Psoas muscle (tissue), 8 donors: ENCODE data around the gene PPT2. TPM values are rescaled to one million over a fixed set of nuclear protein-coding genes. Genes with fewer than 3 reads are reported as not detected.

Source experiments
- ATAC-seq, 4 donors: fragments of 200-7000 bp; cut with Tn5 transposase; one replicate each; pipeline ENCODE4 v1.9.1; 2020; ENCODE audit warnings: moderate library complexity in 3 of 4, mild to moderate bottlenecking in 2 of 4
- DNase-seq, 2 donors: peaks; one replicate each; pipeline ENCODE4 v3.0.0-alpha.2; 2020
- H3K27ac ChIP-seq: fragments of 200-600 bp; one replicate; pipeline ENCODE4 v1.8.0; 2022
- H3K27me3 ChIP-seq, 3 donors: fragments of 200-600 bp in 1 of 3; one replicate each; pipeline versions ENCODE4 v1.6.1 to v1.8.0; 2013 to 2022; ENCODE audit warnings: low read length in 2 of 3, mild to moderate bottlenecking in 2 of 3, moderate library complexity in 1 of 3; ENCODE audit not compliant: insufficient read depth in 3 of 3
- H3K36me3 ChIP-seq, 2 donors: fragments of 200-600 bp in 1 of 2; one replicate each; pipeline versions ENCODE4 v1.6.1 to v1.8.0; 2013 to 2022; ENCODE audit warnings: low read depth in 1 of 2, mild to moderate bottlenecking in 1 of 2, moderate library complexity in 1 of 2; ENCODE audit not compliant: insufficient read depth in 1 of 2
- H3K4me1 ChIP-seq: fragments of 200-600 bp; one replicate; pipeline ENCODE4 v1.8.0; 2022
- H3K4me3 ChIP-seq: fragments of 200-600 bp; one replicate; pipeline ENCODE4 v1.8.0; 2022; ENCODE audit warnings: mild to moderate bottlenecking
- H3K9me3 ChIP-seq: fragments of 200-600 bp; one replicate; pipeline ENCODE4 v1.8.0; 2022
- WGBS, 3 donors: extraction: QIAGEN DNeasy Blood & Tissue Kit; methylation state at CpG; one replicate each; pipeline versions ENCODE4 v1.1.6 to v1.1.7; 2013; 5-methylcytosine and 5-hydroxymethylcytosine counted together
- intact Hi-C, 2 donors: fragments of 100-400 bp; cut with DNase I; formaldehyde crosslinking; loops; one replicate each; pipeline versions ENCODE4 v1.11.0 to v1.14.2; 2022
- polyA plus RNA-seq, 3 donors: library from polyadenylated mRNA; stranded (reverse); fragments of 200-250 nt; gene quantifications; one replicate each; pipeline ENCODE4 v1.2.3, GENCODE V29; 2013
- total RNA-seq, 4 donors: library from RNA; stranded (reverse); fragmentation: NEBNext Ultra II Directional in 2 of 4; extraction: Animal tissue kit (Norgen Biotek cat#: 25700) in 2 of 4; gene quantifications; one replicate each; pipeline versions ENCODE4 v1.2.1 to v1.2.4, GENCODE V29; 2021 to 2023
- TF ChIP-seq, protein P1 (sequence below): fragments of 200-600 bp; IDR thresholded peaks from one replicate; pipeline ENCODE4 v1.8.0; 2022; ENCODE audit warnings: antibody characterized with exemption
- donor health status: healthy with polysubstance abuse.
- donor health status: DM: no; HTN: no; CAD: no; lungs with moderate emphysema.
- donor health status: Bipolar disorder and iron deficiency.
- donor health status: healthy.
- donor health status: DM: yes; HTN: yes; CAD: no.
- donor health status: DM: no; HTN: no; CAD: no.
- donor health status: DM: no; HTN: no; CAD: no.
- donor health status: DM: yes; HTN: yes; CAD: no.

Gene PPT2
- total and polyA plus RNA-seq, 7 donors, result 11.3 to 28.3 (median 14.8) TPM

DNA sequence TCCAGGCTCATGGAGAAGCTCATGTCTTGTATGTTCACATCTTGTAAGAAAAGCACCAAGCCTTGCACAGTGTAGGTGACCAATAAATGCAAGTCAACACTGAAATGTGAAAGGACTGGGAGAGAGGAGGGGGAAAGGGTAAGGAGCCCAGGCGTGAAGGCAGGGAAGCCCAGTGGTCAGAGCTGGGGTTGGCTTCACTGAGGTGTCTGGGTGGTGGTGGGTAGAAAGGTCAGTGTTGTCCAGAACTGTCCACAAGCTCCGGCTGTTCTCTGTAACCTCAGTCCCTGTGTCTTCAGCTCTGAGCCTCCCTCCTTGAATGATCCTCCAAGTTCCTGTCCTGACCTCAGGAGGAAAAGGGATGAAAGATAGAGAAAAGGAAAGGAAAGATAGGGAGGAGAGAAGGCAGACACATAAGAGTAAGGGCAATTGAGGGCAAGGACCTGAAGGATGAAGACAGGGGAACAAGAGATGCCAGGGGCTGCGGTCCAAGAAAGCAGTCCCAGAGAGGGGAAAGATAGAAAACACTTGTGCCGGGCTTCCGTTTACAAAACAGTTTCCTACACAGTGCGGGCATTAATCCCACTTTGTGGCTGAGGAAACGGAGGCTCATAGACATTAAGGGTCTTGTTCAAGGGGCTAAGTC, 42.4 kb upstream of the PPT2 start:
- Histone ChIP-seq H3K27me3 (peaks cover 0 to 14% (median 9%) of the 10 kb centered on the region in 3 donors), H3K4me1 (peaks cover 7% of the 10 kb centered on the region), H3K36me3 (peaks cover 0 to 21% of the 10 kb centered on the region in 2 donors), H3K27ac (peak overlapping the region; percentile 50), H3K4me3 (no peak overlapping the region), H3K9me3 (no peaks in the 10 kb centered on the region)
- peak in 1 of 4 donors; percentile 21 for ATAC-seq
- intact Hi-C loops, result no loop called here
- peak; percentile 75 to 81 for DNase-seq
- TF ChIP-seq, protein P1, sequence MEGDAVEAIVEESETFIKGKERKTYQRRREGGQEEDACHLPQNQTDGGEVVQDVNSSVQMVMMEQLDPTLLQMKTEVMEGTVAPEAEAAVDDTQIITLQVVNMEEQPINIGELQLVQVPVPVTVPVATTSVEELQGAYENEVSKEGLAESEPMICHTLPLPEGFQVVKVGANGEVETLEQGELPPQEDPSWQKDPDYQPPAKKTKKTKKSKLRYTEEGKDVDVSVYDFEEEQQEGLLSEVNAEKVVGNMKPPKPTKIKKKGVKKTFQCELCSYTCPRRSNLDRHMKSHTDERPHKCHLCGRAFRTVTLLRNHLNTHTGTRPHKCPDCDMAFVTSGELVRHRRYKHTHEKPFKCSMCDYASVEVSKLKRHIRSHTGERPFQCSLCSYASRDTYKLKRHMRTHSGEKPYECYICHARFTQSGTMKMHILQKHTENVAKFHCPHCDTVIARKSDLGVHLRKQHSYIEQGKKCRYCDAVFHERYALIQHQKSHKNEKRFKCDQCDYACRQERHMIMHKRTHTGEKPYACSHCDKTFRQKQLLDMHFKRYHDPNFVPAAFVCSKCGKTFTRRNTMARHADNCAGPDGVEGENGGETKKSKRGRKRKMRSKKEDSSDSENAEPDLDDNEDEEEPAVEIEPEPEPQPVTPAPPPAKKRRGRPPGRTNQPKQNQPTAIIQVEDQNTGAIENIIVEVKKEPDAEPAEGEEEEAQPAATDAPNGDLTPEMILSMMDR, result no peak
- whole genome bisulfite sequencing, 3 donors, result 19 to 26% (median 22%) methylated on average over 7 of the region's 7 CpGs

DNA sequence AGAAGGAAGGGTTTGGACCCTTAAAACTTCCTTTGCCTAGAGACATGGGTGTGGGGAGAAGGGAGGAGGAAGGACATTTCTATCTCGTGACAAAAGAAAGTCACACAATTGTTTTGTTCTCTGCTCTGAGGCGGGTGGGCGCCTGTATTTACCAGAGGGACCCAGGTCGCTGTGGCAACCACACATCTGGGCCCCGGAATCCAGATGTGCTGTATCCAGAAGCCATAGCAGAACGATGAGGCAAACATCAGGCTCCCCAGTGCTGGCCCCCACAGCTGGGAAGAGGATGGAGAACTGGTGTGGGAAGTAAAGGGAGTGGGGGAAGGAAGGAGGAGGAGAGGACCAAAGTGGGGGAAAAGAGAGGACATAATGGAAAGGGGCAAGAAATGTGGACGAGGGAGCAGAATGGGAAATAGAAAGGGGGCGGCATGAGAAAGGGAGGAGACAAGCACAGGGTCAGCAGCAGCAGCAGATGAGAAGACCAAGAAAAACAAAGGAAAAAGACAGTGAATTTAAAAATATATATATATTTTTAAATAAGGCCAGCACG, 41.4 kb upstream of the PPT2 start:
- peaks cover 0 to 14% (median 6%) of the 10 kb centered on the region in 3 donors for H3K27me3 ChIP-seq
- peak overlapping the region; percentile 50 for H3K27ac ChIP-seq
- peaks cover 7% of the 10 kb centered on the region for H3K4me1 ChIP-seq
- H3K9me3 ChIP-seq, result no peaks in the 10 kb centered on the region
- intact Hi-C loops, result no loop called here
- peak in 3 of 4 donors; percentile 6 to 36 (median 20) for ATAC-seq
- H3K36me3 ChIP-seq, result peaks cover 0 to 31% of the 10 kb centered on the region in 2 donors
- H3K4me3 ChIP-seq, result no peak overlapping the region
- WGBS, 3 donors, result 36 to 41% (median 39%) methylated on average over 9 of the region's 9 CpGs
- DNase-seq, result peak; percentile 72 to 85
- TF ChIP-seq, protein P1, result no peak

DNA sequence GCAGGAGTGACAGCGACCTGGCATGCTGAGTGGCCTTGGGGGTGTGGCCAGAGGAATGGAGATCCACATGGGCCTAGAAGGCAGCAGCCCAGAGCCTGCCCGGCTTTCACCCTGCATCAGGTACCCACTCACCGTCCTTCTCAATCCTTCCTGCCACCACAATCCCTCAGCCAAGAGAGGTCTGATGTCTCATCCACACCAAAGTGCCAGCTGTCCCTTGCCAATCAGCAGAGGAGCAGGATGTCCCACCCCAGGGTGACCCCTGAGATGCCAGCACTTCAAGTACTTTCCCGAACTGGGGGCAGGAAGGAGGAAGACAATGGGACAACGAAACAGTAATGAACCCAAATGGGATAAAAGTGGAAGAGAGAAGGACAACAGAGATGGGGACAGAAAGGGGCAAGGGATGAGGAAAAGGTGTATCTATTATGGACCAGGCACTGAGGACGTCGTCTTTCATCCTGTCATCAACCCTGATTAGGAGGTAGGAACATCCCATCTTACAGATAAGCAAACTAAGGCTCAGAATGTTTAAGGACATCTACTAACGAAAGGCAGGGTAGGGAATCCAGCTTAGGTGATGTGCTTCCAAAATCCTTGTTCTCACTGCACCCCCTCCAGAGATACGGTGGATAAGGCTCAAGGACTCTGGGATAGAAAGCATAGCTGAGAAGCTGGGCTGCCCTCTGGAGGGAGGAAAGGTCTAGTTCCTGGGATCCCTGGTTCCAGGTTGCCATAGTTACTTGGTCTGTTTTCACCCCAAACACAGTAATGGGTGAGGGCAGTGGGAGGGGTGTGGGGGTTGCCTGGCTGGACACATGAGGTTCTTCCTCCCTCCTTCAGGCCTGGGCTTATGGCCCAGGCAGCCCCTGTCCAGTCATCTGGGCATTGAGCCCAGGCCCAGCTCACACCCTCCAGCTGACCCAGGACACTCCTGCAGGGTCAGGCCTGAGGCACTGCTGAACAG, 40.3 kb upstream of the PPT2 start:
- peaks cover 0 to 43% of the 10 kb centered on the region in 2 donors for H3K36me3 ChIP-seq
- peaks cover 7% of the 10 kb centered on the region for H3K4me1 ChIP-seq
- intact Hi-C loops, result no loop called here
- H3K27ac ChIP-seq, result peak overlapping the region; percentile 38
- H3K9me3 ChIP-seq, result no peaks in the 10 kb centered on the region
- WGBS, 3 donors, result 32 to 37% (median 35%) methylated on average over 9 of the region's 9 CpGs
- TF ChIP-seq, protein P1, result no peak
- peak; percentile 54 to 68 (median 62) for ATAC-seq
- DNase-seq, result peak; percentile 86 to 91
- peaks cover 0 to 5% (median 5%) of the 10 kb centered on the region in 3 donors for H3K27me3 ChIP-seq
- no peak overlapping the region for H3K4me3 ChIP-seq

DNA sequence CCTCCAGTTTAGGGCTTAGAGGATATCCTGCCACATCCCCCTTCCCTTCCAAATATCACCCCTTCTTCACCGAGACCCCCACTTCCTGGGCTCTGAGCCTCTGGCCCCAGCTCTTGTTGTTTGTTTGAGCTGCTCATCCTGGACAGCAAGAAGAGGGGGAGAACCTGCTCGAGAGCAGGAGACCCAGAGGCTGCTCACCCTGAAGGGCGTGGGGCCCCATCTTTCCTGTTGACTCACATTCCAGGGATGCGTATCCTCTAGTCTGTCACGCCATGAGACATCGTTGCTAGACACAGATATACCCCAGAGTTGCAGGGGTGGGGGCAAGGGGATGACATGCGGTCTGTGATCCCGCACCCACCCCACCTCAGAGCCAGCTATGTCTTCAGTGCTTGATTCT, 39.1 kb upstream of the PPT2 start:
- Histone ChIP-seq H3K4me3 (no peak overlapping the region), H3K9me3 (no peaks in the 10 kb centered on the region), H3K27me3 (peaks cover 0 to 2% (median 0%) of the 10 kb centered on the region in 3 donors), H3K4me1 (peaks cover 14% of the 10 kb centered on the region), H3K27ac (no peak overlapping the region), H3K36me3 (peaks cover 0 to 52% of the 10 kb centered on the region in 2 donors)
- TF ChIP-seq, protein P1, result no peak
- intact Hi-C loops, result loop anchor here in 1 of 2 donors (5.0 kb wide), 2 partner anchors 38 to 83 kb away; partner anchors contain the start of genes PPT2 and PRRT1
- DNase-seq (peak in 1 of 2 donors; percentile 49), ATAC-seq (no peak)
- WGBS, 3 donors, result 78 to 82% (median 80%) methylated on average over 8 of the region's 8 CpGs
